Ovary (tissue), 9 donors: ENCODE results near the gene ATXN7. TPM values are rescaled to one million over a fixed set of nuclear protein-coding genes. Genes with fewer than 3 reads are reported as not detected.

Source experiments
- DNase-seq, 5 donors: peaks; one replicate each; pipeline ENCODE4 v3.0.0-alpha.2; 2019 to 2020
- H3K27ac ChIP-seq, 2 donors: fragments of 200-600 bp; one replicate each; pipeline versions ENCODE4 v1.5.1 to v1.8.0; 2019 to 2022
- H3K27me3 ChIP-seq: fragments of 200-600 bp; one replicate; pipeline ENCODE4 v1.8.0; 2022
- H3K36me3 ChIP-seq: fragments of 200-600 bp; sonication (generic); one replicate; pipeline ENCODE4 v1.5.1; 2019
- H3K4me1 ChIP-seq: one replicate; pipeline ENCODE4 v1.8.1; 2013; ENCODE audit warnings: mild to moderate bottlenecking, moderate library complexity; ENCODE audit not compliant: insufficient read depth
- H3K4me3 ChIP-seq: fragments of 200-600 bp; sonication (generic); one replicate; pipeline ENCODE4 v1.5.1; 2017
- H3K9me3 ChIP-seq, 2 donors: fragments of 200-600 bp in 1 of 2; sonication (generic) in 1 of 2; one replicate each; pipeline versions ENCODE4 v1.5.1 to v1.8.1; 2013 to 2019; ENCODE audit warnings: mild to moderate bottlenecking in 1 of 2, moderate library complexity in 1 of 2
- EP300 ChIP-seq: sonication (generic); formaldehyde crosslinking; IDR thresholded peaks from one replicate; pipeline ENCODE4 v1.6.1; 2017; ENCODE audit warnings: antibody characterized with exemption
- POLR2A ChIP-seq: fragments of 450-650 bp; IDR thresholded peaks from one replicate; pipeline ENCODE4 v1.6.1; 2017; ENCODE audit warnings: antibody characterized with exemption, mild to moderate bottlenecking, moderate library complexity
- WGBS, 3 donors: extraction: QIAGEN DNeasy Blood & Tissue Kit in 1 of 3; methylation state at CpG; one replicate each; pipeline versions ENCODE4 v1.1.5 to v1.1.7; 2013 to 2017; 5-methylcytosine and 5-hydroxymethylcytosine counted together
- intact Hi-C, 4 donors: fragments of 100-400 bp; cut with DNase I; formaldehyde crosslinking; loops; one replicate each; pipeline versions ENCODE4 v1.11.0 to v1.15.1; 2022 to 2023
- polyA plus RNA-seq, 2 donors: library from polyadenylated mRNA; stranded (reverse); fragments of 200-250 nt in 1 of 2; fragments of 350-450 nt in 1 of 2; fragmentation: Illumina TruSeq in 1 of 2; extraction: RNeasy Lipid Tissue Mini Kit (QIAGEN cat#74804) in 1 of 2; gene quantifications; one replicate each; pipeline ENCODE4 v1.2.3, GENCODE V29; 2013 to 2014
- total RNA-seq, 7 donors: library from RNA; depleted of rRNA in 2 of 7; stranded (reverse); fragments of >200 nt in 2 of 7; fragmentation: NEBNext Ultra II Directional in 3 of 7; extraction: Animal tissue kit (Norgen Biotek cat#: 25700) in 3 of 7; gene quantifications; one replicate each; pipeline versions ENCODE4 v1.1.0 to v1.2.4, GENCODE V29; 2016 to 2023
- TF ChIP-seq, protein P1 (sequence below), 3 donors: fragments of 450-650 bp in 2 of 3; fragments of 200-600 bp in 1 of 3; IDR thresholded peaks; one replicate each; pipeline versions ENCODE4 v1.5.1 to v1.8.0; 2016 to 2022; ENCODE audit warnings: antibody characterized with exemption in 3 of 3, mild to moderate bottlenecking in 1 of 3
- donor health status: DM: no; HTN: no; CAD: no; lungs with moderate emphysema.
- donor health status: DM: no; HTN: no; CAD: no.
- donor health status: Bipolar disorder and iron deficiency.
- donor health status: DM: yes; HTN: yes; CAD: no.
- donor health status: DM: no; HTN: no; CAD: no.
- donor health status: DM: yes; HTN: yes; CAD: no.

The ATXN7 gene
- total and polyA plus RNA-seq, 9 donors = 4.3 to 47.0 (median 27.7) TPM

DNA sequence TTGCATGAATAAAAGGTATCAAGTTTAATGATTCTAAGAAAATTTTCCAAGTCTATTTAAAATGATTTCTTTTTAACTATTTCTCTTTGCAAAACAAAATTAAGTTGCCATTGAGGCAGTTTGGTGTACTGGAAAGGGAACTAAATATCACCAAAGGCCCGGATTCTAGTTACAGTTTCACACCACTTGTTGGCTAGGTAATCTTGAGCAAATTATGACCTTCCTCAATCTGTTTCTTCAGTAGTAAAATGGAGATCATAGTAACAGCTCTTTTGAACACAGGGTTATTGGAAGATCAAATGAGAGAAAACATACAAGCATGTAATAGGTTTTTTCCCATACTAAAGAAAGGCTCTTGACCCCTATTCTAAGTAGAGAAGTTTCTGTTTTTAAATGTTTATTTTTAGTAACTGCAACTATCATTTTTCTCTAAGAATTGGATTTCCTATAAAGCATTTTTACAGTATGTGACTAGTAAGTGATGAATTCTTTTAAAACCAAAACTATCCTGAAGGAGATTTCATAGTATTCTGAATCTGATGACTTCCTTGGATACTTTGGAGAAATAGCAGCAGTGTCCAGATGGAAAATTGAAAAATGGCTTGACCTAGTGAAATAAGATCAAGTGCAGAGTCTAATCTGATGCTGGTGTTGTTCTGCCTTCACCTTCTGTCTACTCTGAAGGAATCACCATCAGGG lies 32.8 kb downstream of the ATXN7 start:
- Histone ChIP-seq H3K4me3 (no peak overlapping the region), H3K4me1 (peaks cover 3% of the 10 kb centered on the region), H3K9me3 (no peaks in the 10 kb centered on the region), H3K27ac (no peak overlapping the region), H3K27me3 (no peaks in the 10 kb centered on the region), H3K36me3 (no peaks in the 10 kb centered on the region)
- WGBS, 3 donors = 64 to 73% (median 69%) methylated on average over 1 of the region's 1 CpG
- TF ChIP-seq POLR2A (no peak), EP300 (no peak)
- TF ChIP-seq, protein P1, sequence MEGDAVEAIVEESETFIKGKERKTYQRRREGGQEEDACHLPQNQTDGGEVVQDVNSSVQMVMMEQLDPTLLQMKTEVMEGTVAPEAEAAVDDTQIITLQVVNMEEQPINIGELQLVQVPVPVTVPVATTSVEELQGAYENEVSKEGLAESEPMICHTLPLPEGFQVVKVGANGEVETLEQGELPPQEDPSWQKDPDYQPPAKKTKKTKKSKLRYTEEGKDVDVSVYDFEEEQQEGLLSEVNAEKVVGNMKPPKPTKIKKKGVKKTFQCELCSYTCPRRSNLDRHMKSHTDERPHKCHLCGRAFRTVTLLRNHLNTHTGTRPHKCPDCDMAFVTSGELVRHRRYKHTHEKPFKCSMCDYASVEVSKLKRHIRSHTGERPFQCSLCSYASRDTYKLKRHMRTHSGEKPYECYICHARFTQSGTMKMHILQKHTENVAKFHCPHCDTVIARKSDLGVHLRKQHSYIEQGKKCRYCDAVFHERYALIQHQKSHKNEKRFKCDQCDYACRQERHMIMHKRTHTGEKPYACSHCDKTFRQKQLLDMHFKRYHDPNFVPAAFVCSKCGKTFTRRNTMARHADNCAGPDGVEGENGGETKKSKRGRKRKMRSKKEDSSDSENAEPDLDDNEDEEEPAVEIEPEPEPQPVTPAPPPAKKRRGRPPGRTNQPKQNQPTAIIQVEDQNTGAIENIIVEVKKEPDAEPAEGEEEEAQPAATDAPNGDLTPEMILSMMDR (IDR thresholded peaks at IDR 0.05) = no peak
- no peak for DNase-seq
- intact Hi-C loops = no loop called here

DNA sequence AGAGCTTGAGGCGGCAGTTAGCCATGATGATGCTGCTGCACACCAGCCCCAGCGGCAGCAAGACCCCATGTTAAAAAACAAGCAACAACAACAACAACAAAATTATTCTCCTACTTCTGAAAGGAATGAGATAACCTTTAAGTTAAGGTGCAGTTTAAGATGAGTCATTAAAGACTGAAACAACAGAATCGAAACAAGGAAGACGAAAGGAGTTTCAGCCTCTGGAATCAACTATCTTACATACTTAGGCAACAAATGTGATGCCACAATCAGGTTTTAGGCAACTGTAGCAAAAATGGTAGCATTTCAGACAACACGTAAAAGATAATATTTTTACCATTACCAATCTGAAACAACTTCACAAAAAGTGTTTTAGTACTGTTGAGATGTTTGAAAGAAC lies 36.3 kb downstream of the ATXN7 start:
- H3K27me3 ChIP-seq = no peaks in the 10 kb centered on the region
- no peak overlapping the region for H3K4me3 ChIP-seq
- 93 to 97% (median 93%) methylated on average over 5 of the region's 5 CpGs for WGBS, 3 donors
- no peak for DNase-seq
- H3K9me3 ChIP-seq = no peaks in the 10 kb centered on the region
- intact Hi-C loops = no loop called here
- no peak overlapping the region for H3K27ac ChIP-seq
- no peaks in the 10 kb centered on the region for H3K36me3 ChIP-seq
- TF ChIP-seq EP300 (no peak), POLR2A (no peak)
- TF ChIP-seq, protein P1 (IDR thresholded peaks at IDR 0.05) = no peak
- peaks cover 2% of the 10 kb centered on the region for H3K4me1 ChIP-seq

DNA sequence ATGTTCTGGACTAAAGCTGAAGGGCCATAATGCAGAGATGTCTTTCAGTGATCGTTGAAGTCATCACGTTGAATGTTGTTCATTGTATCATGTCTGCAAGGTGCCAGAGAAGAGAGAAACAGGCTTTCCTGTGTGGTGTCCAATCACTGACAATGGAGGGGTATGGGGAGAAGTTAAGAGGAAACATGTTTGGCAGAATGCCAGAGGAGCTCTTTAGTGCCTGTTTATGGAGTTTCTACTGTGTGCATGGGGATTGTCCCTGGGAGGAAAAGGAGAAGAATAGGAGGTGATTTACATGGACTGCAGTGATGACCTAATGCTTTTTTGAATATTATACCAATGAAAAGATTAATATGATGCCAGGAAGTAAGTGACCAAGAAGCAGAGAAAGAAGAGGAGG lies 36.8 kb downstream of the ATXN7 start:
- Histone ChIP-seq H3K27me3 (no peaks in the 10 kb centered on the region), H3K36me3 (no peaks in the 10 kb centered on the region), H3K4me3 (no peak overlapping the region), H3K9me3 (no peaks in the 10 kb centered on the region), H3K4me1 (peaks cover 2% of the 10 kb centered on the region), H3K27ac (no peak overlapping the region)
- no peak for DNase-seq
- WGBS, 3 donors = 80 to 86% (median 85%) methylated on average over 2 of the region's 2 CpGs
- intact Hi-C loops = no loop called here
- TF ChIP-seq, protein P1 (IDR thresholded peaks at IDR 0.05) = no peak
- TF ChIP-seq POLR2A = no peak
- no peak for TF ChIP-seq EP300

DNA sequence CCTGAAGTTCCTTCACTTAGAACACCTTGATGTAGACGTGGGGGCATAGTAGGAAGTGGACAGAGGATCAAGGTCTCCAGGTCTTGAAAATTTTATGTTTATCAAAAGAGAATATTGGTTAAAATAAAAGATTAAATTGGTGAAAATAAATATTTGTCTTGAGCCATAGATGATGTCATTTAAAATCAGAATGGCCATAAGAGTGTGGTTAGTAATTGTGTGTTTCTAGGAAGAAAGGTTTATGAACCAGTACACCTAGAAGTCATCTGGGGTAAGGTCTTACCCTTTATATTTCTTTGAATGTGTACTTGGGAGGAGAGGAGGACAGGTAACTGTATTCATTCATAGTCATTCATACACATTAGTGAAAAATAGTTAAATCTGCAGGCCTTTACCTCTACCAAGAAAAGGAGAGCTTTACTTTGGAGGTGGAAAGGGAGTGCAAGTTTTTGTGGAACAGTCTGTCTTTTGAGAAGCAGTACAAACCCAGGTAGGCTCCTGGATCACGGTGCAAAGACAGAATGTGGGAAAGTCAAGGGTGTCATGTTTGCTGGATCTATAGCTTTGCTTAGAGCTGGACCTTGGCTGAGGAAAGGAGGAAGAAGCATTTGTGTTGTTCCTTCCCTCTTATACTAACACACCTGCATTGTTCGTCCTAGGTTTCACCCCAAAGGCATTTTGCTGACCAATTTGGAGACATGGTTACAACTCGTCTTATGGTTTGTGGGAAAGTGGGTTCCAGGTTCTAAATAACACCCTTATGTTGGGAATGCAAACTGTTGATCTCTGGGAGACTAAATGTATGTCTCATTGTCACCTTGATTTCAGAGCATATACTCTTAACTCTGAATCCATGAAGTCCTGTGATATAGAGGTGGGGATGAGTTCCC lies 42.3 kb downstream of the ATXN7 start:
- no peak overlapping the region for H3K4me3 ChIP-seq
- TF ChIP-seq, protein P1 (IDR thresholded peaks at IDR 0.05) = no peak
- WGBS, 3 donors = 95 to 96% (median 95%) methylated on average over 4 of the region's 4 CpGs
- intact Hi-C loops = no loop called here
- H3K9me3 ChIP-seq = no peaks in the 10 kb centered on the region
- no peak for DNase-seq
- H3K27ac ChIP-seq = no peak overlapping the region
- no peaks in the 10 kb centered on the region for H3K27me3 ChIP-seq
- H3K4me1 ChIP-seq = no peaks in the 10 kb centered on the region
- no peaks in the 10 kb centered on the region for H3K36me3 ChIP-seq
